IPS-18c (cell line): ENCODE results near the gene ATP8B4.

ENCODE experiments used
- H3K4me3 ChIP-seq: 2 replicates; pipeline ENCODE4 v1.7.0; 2013; ENCODE audit warnings: low read depth, mild to moderate bottlenecking, low read length, moderate library complexity; ENCODE audit not compliant: insufficient read depth
- H3K9me3 ChIP-seq: one replicate; pipeline ENCODE4 v1.6.1; 2013; ENCODE audit warnings: mild to moderate bottlenecking, low read length, moderate library complexity; ENCODE audit not compliant: control insufficient read depth, insufficient read depth

ATP8B4 gene

DNA sequence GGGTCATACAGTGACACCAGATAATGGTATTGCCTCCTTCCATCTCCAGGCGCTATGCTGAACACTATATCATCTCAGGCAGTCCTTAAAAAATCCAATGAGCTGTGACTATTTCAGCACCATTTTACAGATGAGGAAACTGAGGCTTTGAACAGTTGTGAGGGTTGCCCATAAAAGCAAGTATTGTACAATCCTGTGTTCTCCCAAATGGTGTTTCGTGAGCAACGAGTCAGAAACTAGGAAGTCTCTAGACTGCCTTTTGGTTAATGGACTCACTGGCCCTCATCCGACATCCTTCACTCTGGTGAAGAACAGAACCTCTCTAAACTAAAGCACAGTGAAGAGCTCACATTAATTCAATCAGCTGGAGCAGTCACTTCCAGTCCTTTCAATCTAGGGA is 61.8 kb downstream of the ATP8B4 start:
- no peak overlapping the region for H3K4me3 ChIP-seq
- no peaks in the 10 kb centered on the region for H3K9me3 ChIP-seq

DNA sequence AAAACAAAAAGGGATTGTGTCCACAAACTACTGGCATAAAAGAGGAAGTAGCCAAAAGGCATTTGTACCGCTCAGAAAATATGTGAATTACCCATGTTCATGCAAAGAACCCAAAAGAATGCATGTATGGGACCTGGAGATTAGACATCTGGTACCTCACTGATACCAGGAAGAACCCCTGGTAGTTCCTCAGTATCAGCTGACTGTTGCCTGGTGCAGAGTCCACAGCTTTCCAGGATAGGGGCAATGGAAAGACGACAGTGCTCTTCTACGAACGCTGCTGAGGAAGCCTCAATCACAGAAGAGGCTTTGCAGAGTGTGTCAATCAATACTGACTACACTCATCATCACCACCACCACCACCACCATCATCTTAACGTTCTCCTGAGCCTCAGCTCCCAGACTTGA is 63.3 kb downstream of the ATP8B4 start:
- Histone ChIP-seq H3K9me3 (no peaks in the 10 kb centered on the region), H3K4me3 (no peak overlapping the region)

DNA sequence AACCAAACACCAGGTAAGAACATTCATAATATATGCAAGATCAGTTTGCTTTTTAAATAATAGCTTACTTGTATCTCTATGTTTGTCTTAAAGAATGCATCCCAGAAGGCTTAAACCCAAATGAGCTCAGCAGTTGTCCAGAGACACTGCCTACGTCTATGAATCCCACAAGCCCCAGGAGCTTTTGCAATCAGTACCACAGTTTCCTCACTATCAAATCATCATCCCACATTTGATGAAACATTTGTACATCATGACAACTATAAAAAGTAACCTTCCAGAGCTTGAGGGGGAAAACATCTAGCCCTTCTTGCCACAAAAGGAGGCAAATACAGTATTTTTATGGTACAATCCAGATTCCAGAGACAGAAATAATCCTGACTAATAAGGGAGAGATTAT is 63.7 kb downstream of the ATP8B4 start:
- H3K4me3 ChIP-seq = no peak overlapping the region
- no peaks in the 10 kb centered on the region for H3K9me3 ChIP-seq

DNA sequence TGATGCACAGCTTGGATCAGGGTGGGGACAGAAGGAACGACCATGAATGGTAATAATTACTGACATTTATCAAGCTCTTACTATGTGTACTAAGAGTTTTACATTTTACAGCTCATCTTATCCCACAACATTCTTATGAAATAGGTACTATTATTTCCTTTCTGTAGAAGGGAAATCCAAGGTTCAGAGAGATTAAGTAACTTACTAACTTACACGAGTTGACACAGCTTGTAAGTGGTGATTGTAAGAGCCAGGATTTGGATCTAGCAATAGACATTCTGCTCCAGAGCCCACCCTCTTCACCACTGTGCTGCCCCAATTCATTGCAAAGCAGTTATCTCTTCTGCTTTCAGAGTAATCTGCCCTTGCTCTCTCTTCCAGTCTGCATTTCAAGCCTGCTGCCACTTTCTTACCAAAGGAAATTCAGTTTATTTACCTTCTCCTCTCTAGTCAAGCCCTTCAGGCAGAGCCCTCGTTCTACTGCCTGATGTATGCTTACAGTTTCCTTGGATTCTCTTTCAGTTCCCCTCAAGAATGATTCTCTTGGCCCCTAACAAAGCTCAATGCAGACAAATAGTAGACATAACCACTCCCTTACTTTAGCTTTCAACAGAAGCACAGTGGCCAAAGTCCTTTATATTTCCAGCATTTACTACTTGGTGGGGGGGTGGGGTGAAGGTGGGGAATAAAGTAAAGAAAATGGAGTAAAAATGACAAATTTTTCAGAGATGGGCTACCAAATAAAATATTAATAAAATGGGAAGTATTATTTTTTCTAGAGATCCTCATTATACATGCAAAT is 65.8 kb downstream of the ATP8B4 start:
- Histone ChIP-seq H3K9me3 (no peaks in the 10 kb centered on the region), H3K4me3 (no peak overlapping the region)

DNA sequence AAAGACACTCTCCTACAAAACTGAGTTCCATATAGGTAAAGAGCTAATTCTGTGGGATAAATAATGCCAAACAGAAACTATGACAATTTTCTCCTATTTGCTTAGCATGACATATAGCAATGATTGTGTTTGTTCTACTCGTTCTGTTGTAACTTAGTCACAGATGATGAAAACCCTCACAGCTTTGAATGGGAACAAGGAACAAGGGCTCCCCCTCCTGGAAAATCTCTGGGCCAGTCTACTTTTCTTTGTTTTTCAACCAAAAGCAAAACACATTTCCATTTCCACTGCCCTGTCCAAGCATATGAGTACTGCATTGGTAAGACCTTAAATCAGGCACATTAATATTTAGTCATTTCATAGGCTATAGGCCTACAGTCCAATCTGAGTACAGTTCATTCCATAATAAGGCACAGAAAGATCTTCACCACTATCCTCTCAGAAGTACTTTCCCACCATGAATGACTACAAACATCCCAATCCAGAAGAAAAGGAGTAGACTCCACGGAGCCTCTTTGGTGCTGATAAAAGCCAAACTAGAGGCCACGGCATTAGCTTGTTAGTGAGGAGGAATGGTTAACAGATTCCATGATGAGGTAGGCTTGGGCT is 67.1 kb downstream of the ATP8B4 start:
- Histone ChIP-seq H3K4me3 (no peak overlapping the region), H3K9me3 (no peaks in the 10 kb centered on the region)

DNA sequence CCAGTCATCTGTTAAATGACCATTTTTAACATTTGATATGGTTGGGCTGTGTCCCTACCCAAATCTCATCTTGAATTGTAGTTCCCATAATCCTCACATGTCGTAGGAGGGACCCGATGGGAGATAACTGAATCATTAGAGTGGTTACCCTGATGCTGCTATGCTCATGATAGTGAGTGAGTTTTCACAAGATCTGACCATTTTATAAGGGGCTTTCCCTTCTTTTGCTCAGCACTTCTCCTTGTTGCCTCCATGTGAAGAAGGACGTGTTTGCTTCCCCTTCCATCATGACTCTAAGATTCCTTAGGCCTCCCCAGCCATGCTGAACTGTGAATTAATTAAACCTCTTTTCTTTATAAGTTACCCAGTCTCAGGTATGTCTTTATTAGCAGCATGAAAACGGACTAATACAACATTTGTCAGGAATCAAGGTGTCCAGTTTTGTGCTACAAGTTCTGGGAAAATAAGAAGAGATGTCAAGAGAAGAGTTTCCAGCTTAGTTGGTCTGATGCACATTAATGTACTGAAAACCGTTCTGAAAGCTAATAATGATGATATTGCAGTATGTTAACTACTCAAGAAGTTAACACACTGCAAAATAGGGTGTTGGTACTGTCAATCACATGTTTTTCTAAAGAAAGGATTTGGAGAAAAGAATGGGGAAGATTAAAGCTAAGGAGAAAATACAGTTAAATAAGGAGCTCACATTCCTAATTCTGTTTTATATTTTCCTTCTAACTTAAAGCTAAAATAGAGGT is 67.9 kb downstream of the ATP8B4 start:
- Histone ChIP-seq H3K4me3 (no peak overlapping the region), H3K9me3 (no peaks in the 10 kb centered on the region)

DNA sequence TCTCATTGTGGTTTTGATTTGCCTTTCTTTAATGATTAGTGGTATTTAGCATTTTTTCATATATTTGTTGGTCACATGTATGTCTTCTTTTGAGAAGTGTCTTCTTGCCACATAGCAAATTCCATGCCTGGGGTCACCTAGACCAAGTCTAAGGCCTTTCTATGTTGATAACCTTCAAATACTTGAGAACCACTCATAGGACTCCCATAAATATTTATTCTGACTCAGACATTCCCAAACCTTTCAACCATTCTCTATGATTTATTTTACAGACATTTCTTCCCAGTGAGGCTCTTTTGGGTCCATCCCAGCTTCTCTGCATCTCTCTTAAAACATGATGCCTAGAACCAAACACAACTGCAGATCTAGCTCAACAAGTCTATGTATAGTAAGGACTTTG is 69.2 kb downstream of the ATP8B4 start:
- no peaks in the 10 kb centered on the region for H3K9me3 ChIP-seq
- no peak overlapping the region for H3K4me3 ChIP-seq

DNA sequence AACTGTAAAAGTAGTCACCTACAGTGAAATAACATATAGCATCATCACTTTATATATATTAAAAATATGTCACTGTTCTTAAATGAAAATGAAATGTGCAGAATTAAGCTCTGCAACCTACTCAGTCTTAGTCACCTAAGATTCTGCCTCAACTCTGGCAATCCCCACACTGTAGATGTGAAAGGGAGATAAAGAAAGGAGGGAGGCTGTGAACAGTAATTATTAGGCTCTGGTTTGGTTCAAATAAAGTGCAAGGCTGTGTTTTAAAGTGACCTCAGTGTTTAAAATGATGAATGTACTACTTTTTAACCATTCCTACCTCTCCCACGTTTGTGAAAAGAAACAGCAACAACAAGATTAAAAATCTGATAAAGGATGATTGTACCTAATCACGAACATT is 72.2 kb downstream of the ATP8B4 start:
- no peak overlapping the region for H3K4me3 ChIP-seq
- no peaks in the 10 kb centered on the region for H3K9me3 ChIP-seq

DNA sequence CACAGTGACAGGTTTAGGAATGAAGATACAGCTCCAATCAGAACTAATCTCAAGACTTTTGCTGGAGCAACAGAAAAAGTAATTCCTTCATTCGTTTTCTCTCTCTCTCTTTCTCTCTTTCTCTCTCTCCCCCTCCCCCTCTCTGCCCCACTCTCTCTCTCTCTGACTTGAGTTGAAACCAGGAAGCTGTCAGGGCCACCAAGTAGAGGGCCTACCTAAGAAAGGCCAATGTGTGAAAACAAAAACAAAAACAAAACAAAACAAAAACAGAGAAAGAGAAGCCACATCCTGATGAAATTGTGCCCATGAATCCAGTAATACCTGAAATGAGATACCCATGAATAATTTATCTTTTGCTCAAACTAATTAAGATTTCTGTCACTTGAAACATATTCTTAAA is 72.9 kb downstream of the ATP8B4 start:
- Histone ChIP-seq H3K4me3 (no peak overlapping the region), H3K9me3 (no peaks in the 10 kb centered on the region)

DNA sequence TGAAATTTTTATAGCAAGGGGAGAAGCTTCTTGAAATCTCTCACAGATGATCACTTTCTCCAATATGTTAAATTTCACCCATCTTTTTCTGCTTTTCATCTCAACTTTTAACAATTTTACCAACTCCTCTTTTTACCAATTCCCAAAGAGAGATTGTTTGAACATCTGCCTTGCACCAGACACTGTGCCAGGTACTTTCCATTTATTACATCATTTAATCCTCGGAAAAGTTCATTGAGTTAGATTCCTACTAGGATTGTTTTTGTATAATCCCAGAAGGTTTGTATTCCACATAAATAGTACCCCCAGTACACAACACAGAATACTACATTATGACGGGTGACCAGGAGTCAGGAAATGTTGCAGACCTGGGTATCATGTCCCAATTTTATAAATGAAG is 74.1 kb downstream of the ATP8B4 start:
- H3K4me3 ChIP-seq = no peak overlapping the region
- no peaks in the 10 kb centered on the region for H3K9me3 ChIP-seq

DNA sequence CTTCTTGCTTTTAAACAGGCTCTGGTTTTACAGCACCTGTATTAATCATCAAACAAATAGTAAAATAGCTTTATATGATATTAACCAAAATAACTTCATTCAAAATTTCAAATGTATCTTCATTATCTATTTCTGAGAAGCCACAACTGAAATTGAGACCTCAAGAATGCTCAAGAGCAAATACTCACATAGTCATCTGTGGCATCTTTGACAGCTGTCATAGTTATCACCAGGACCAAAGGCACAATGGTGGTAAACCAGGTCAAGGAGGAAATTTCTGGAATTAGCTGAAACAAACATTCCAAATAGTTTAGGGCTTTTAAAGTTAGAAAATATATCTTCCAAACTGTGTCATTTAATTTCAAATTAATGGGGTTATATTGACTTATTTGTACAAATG is 74.6 kb downstream of the ATP8B4 start:
- Histone ChIP-seq H3K4me3 (no peak overlapping the region), H3K9me3 (no peaks in the 10 kb centered on the region)

DNA sequence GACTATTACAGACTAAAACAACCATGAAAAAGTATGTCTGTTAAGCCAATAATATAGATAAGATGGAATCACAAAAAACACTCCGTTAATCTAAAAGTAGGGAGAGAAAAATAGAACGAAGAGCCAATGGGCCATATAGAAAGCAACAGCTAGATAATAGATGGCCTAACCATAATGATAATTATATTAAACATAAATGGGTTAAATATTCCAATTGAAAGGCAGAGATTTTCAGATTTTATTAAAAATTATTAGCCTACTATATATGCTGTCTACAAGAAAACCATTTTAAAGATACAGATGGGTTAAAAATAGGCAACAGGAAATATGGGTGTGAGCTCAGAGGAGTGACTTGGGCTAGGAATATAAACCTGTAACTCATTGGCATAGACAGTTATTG is 76.3 kb downstream of the ATP8B4 start:
- Histone ChIP-seq H3K4me3 (no peak overlapping the region), H3K9me3 (no peaks in the 10 kb centered on the region)

DNA sequence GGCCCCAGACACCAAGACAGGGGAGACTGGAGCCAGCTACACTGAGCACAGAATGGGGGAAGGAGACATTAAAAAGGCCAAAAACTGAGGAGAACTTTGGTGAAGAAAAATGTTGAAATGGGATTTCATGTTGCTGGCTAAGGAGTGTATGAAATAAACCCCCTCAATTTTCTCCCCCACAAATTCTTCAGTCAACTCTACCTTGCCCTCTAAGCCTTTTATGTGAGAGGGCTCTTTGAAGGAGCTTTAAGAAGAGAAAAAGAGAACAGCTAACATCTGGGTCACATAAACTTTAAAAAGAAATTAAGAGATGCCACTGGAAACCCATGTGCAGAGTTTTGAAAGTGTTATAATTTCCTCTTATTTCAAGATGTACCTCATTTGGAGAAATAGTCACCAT is 88.6 kb downstream of the ATP8B4 start:
- no peak overlapping the region for H3K4me3 ChIP-seq
- no peaks in the 10 kb centered on the region for H3K9me3 ChIP-seq

DNA sequence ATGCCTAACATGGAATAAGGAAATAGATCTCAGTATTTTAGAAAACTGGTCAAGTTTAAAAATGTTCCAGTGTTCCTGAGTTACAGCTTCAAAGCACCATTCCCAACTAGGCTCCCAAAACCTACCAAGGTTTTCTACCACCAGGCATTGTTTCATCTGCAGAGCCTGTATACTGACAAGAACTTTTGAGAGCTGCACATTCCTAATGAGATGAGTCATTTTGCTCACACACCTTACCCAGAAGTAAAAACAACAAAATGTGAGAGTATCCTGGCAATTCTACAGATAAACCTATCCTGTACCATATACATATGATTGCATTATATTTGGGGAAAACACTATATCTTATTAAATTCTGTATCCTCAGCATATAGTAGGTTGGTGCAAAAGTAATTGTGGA is 90.7 kb downstream of the ATP8B4 start:
- Histone ChIP-seq H3K4me3 (no peak overlapping the region), H3K9me3 (no peaks in the 10 kb centered on the region)

DNA sequence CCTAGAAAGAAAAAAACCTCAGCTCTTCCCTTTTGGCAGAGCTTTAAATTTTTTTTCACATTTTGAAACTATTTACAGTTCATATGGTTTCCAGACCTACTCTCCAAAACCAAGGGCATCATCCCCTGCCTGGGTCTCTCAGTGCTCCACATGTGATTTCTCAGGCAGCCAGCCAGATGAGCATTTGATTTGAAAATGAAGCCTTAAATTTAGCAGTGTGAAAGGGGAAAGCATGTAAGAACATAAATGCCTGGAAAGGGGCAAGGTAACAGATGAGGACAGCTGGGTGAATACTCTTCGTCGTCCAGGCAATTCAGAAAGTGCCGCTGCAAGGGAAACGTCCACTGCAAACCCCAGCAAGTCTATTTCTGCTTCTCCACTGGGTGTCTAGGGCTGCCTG is 94.8 kb downstream of the ATP8B4 start:
- Histone ChIP-seq H3K4me3 (no peak overlapping the region), H3K9me3 (no peaks in the 10 kb centered on the region)

DNA sequence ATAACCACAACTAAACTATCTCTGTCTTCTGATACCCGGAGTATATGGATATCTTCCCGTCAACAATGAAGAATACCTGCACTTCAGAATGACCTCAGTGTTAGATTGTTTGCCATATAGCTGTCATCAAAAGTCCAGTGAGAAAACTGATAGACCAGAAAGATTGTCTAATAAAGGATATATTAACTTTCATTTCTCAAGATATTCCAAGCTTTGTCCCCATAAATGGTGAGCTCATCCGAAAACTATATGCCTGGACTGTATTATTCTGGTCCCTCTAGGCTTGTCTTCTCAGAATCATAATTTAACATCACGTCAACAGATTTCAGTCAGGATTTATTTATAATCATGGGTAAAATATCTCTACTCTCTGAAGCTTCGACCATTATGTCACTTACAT is 100.5 kb downstream of the ATP8B4 start:
- Histone ChIP-seq H3K9me3 (no peaks in the 10 kb centered on the region), H3K4me3 (no peak overlapping the region)

DNA sequence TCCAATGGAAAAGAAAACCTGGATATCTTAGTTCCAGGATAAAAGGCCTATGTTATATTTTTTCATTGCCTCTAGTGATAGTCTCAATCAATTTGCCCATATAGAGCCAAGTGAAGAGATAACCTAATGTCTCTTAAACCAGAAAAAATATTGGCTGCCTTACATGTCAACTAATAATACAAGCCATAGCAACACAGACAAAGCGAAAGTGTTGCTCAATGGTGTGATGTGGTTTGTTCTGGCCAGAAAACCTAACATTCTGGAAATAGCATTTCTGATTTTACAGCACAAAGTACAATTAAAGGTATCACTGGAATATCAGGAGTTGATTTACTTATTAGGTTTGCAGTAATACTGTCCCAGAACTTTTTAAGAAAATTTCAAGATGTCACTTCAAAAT is 101.5 kb downstream of the ATP8B4 start:
- no peak overlapping the region for H3K4me3 ChIP-seq
- no peaks in the 10 kb centered on the region for H3K9me3 ChIP-seq

DNA sequence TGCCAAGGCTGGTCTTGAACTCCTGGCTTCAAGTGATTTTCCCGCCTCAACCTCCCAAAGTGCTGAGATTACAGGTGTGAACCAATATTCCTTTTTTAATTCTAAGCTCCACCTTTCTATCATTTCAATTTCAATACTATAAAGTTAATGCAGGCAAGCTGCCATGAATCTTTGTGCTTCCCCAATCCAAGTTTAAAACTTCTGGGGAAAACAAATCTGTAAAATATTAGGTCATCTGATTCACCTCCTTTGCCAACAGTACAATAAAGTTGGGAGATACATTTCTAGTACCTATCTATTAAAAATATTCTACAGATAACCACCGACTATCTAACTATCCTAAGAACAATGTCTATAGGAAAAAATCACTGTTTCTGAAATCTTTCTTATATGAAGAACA is 102.1 kb downstream of the ATP8B4 start:
- Histone ChIP-seq H3K4me3 (no peak overlapping the region), H3K9me3 (no peaks in the 10 kb centered on the region)
